Measurements from ENCODE around the gene CCNT1. TPM values are rescaled to one million over a fixed set of nuclear protein-coding genes. Genes with fewer than 3 reads are reported as not detected.
"Not testable (repeated sequence)": the region's sequence is repeated elsewhere in the genome, so short reads cannot be mapped to it uniquely, and the experiment has no call there.

Gene CCNT1
- polyA plus RNA-seq, 1 donor from 2014 or later, result 28.2 TPM

GRCh38 chr12:48683534-48683933 is 33.0 kb downstream of the CCNT1 start:
- H3K4me3 ChIP-seq (ENCODE audit: low read length), result no peak overlapping the region
- H3K27ac ChIP-seq (ENCODE audit: low read length), result no peak overlapping the region
- no peak overlapping the region for H3K4me2 ChIP-seq (ENCODE audit: low read length)
- H2AFZ ChIP-seq (ENCODE audit: low read depth, low read length), result no peak overlapping the region
- H3K9me2 ChIP-seq (ENCODE audit: insufficient read depth, low read length), result no peaks in the 10 kb centered on the region
- H3K27me3 ChIP-seq (ENCODE audit: insufficient read depth, low read depth, low read length), result no peaks in the 10 kb centered on the region
- no peaks in the 10 kb centered on the region for H3K9me3 ChIP-seq (ENCODE audit: low read length)
- H4K20me1 ChIP-seq (ENCODE audit: insufficient read depth), result peaks cover 2% of the 10 kb centered on the region
- no peak overlapping the region for H3K9ac ChIP-seq (ENCODE audit: low read length)
- no peaks in the 10 kb centered on the region for H3F3A ChIP-seq (ENCODE audit: insufficient read depth, low read length, poor library complexity, severe bottlenecking)
- H3K79me2 ChIP-seq (replicated peaks; ENCODE audit: insufficient read depth, low read length), result peaks cover 32% of the 10 kb centered on the region
- TF ChIP-seq REST (IDR thresholded peaks at IDR 0.05; ENCODE audit: borderline replicate concordance), result no peak
- TF ChIP-seq MXI1 (conservative IDR thresholded peaks at IDR 0.05; ENCODE audit: poor library complexity, severe bottlenecking), result no peak
- TF ChIP-seq TAF1 (IDR thresholded peaks at IDR 0.05; ENCODE audit: low read depth), result no peak
- TF ChIP-seq EZH2 (IDR thresholded peaks at IDR 0.05; ENCODE audit: borderline replicate concordance, insufficient read depth, low read length, poor library complexity, severe bottlenecking), result no peak
- TF ChIP-seq CTCF (IDR thresholded peaks at IDR 0.05; ENCODE audit: poor library complexity, severe bottlenecking), result no peak
- TF ChIP-seq EP300 (conservative IDR thresholded peaks at IDR 0.05; ENCODE audit: poor library complexity, severe bottlenecking), result no peak
- no peak for TF ChIP-seq POLR2AphosphoS5 (IDR thresholded peaks at IDR 0.05)
- no peak for TF ChIP-seq RAD21 (conservative IDR thresholded peaks at IDR 0.05)
- TF ChIP-seq SMC3 (conservative IDR thresholded peaks at IDR 0.05; ENCODE audit: poor library complexity), result no peak
- no peaks in the 10 kb centered on the region for H3K36me3 ChIP-seq (ENCODE audit: insufficient read depth, low read length)

- Histone ChIP-seq H3K4me2 (ENCODE audit: low read length) (no peak overlapping the region), H3K27ac (ENCODE audit: low read length) (no peak overlapping the region), H3K9me3 (ENCODE audit: low read length) (no peaks in the 10 kb centered on the region), H4K20me1 (ENCODE audit: insufficient read depth) (peaks cover 3% of the 10 kb centered on the region), H3K9me2 (ENCODE audit: insufficient read depth, low read length) (no peaks in the 10 kb centered on the region), H3K9ac (ENCODE audit: low read length) (no peak overlapping the region), H3F3A (ENCODE audit: insufficient read depth, low read length, poor library complexity, severe bottlenecking) (no peaks in the 10 kb centered on the region), H3K36me3 (ENCODE audit: insufficient read depth, low read length) (peaks cover 4% of the 10 kb centered on the region), H3K4me3 (ENCODE audit: low read length) (peak overlapping the region; percentile 95), H2AFZ (ENCODE audit: low read depth, low read length) (no peak overlapping the region), H3K79me2 (replicated peaks; ENCODE audit: insufficient read depth, low read length) (peaks cover 39% of the 10 kb centered on the region), H3K27me3 (ENCODE audit: insufficient read depth, low read depth, low read length) (no peaks in the 10 kb centered on the region)
- TF ChIP-seq CTCF (IDR thresholded peaks at IDR 0.05; ENCODE audit: poor library complexity, severe bottlenecking) (no peak), MXI1 (conservative IDR thresholded peaks at IDR 0.05; ENCODE audit: poor library complexity, severe bottlenecking) (no peak), POLR2AphosphoS5 (IDR thresholded peaks at IDR 0.05) (no peak), RAD21 (conservative IDR thresholded peaks at IDR 0.05) (no peak), REST (IDR thresholded peaks at IDR 0.05; ENCODE audit: borderline replicate concordance) (no peak), EZH2 (IDR thresholded peaks at IDR 0.05; ENCODE audit: borderline replicate concordance, insufficient read depth, low read length, poor library complexity, severe bottlenecking) (no peak), TAF1 (IDR thresholded peaks at IDR 0.05; ENCODE audit: low read depth) (no peak), EP300 (conservative IDR thresholded peaks at IDR 0.05; ENCODE audit: poor library complexity, severe bottlenecking) (no peak), SMC3 (conservative IDR thresholded peaks at IDR 0.05; ENCODE audit: poor library complexity) (no peak)
Observed at GRCh38 chr12:48682927-48683326, 33.6 kb downstream of the CCNT1 start.

GRCh38 chr12:48682533-48682905 is 34.0 kb downstream of the CCNT1 start:
- H3K27me3 ChIP-seq (ENCODE audit: insufficient read depth, low read depth, low read length); H3K36me3 ChIP-seq (ENCODE audit: insufficient read depth, low read length); H3K4me2 ChIP-seq (ENCODE audit: low read length); H2AFZ ChIP-seq (ENCODE audit: low read depth, low read length); H3K9me2 ChIP-seq (ENCODE audit: insufficient read depth, low read length); H3F3A ChIP-seq (ENCODE audit: insufficient read depth, low read length, poor library complexity, severe bottlenecking); H3K9me3 ChIP-seq (ENCODE audit: low read length); H4K20me1 ChIP-seq (ENCODE audit: insufficient read depth); H3K27ac ChIP-seq (ENCODE audit: low read length): not testable (repeated sequence)
- H3K9ac ChIP-seq (ENCODE audit: low read length), result peak overlapping the region; percentile 98
- peaks cover 42% of the 10 kb centered on the region for H3K79me2 ChIP-seq (replicated peaks; ENCODE audit: insufficient read depth, low read length)
- peak overlapping the region; percentile 95 for H3K4me3 ChIP-seq (ENCODE audit: low read length)
